Stimulated activated CD4-positive, alpha-beta T cell treated with anti-CD3 and anti-CD28 coated beads, Interleukin-1b, Interleukin-23, amount 100 ng/mL, for 24 hours (primary cell): ENCODE results near the gene FHIP1B.

ENCODE experiments used
- DNase-seq, 4 experiments: peaks; one replicate each; pipeline ENCODE4 v3.0.0-alpha.2; 2020; ENCODE audit warnings: low read depth in 4 of 4, low spot score in 1 of 4

Gene FHIP1B

DNA sequence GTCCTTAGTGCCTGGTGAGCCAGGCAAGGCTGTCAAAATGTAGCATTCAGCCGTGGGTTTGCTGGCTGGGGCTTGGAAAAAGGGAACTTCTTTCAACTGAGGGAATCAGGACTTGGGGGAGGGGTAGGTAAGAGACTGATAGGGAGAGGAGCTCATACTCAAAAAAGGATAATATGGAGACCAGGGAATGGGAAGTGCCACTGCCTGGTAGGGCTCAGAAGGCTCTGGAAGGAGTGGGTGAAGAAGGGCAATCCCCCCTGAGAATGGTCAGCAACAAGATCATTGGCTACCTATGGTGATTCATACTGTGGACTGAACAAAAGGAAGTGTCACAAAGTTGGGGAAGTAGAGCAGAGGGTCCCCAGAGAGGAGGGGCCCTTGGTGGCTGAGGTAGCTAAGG, 6.3 kb upstream of the FHIP1B start:
- no peak for DNase-seq

DNA sequence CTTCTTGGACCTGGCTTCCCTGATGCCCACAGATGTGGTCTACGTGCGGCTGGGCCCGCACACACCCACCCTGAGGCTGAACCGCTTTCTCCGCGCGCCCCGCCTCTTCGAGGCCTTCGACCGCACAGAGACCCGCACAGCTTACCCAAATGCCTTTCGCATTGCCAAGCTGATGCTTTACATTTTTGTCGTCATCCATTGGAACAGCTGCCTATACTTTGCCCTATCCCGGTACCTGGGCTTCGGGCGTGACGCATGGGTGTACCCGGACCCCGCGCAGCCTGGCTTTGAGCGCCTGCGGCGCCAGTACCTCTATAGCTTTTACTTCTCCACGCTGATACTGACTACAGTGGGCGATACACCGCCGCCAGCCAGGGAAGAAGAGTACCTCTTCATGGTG, 5.7 kb upstream of the FHIP1B start:
- no peak for DNase-seq

DNA sequence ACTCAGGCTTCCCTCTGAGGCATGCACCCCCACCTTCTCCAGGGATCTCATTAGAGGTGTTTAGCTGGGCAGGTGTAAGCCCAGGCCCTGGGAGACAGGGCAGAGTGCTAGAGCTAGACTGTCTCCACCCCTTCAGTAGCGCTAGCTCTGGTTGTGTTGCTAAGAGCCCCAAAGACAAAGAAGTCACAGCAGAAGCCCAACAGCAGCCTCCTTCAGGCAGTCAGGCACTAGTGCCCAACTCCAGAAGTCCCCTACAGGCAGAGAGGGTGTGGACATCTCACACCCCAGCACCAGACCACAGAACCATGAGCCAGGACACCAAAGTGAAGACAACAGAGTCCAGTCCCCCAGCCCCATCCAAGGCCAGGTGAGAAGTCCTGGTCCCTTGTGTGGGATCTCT, 4.5 kb upstream of the FHIP1B start, which contains the start of gene CNGA4:
Gene CNGA4, plus strand, starts transcription at position 188 of the 400 bp plus-strand sequence. Its CDS starts 118 bp downstream, at position 306.
- no peak for DNase-seq

DNA sequence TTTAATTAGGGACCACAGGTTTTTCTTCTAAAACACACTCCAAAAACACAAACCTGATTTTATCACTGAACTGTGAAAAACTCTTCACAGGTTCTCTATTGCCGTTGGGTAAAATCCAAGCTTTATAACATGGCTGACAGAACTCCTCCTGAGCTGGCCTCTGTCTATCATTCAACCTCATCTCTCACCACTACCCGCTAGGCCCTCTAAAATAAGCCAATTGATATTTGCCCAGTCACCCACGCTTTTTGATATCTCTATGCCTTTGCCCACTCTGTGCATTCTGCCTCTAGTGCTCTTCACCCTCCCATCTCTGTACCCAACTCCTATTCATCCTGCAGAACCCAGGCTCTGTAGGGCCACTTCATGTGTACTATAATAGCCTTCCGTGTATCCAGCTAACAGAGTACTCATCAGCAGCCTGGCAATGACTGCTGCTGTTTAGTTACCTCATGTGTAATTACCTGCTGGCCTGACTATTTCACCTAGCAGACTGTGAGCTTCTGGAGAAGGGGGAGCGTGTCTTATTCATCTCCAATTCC, 3.4 kb upstream of the FHIP1B start:
- no peak for DNase-seq

DNA sequence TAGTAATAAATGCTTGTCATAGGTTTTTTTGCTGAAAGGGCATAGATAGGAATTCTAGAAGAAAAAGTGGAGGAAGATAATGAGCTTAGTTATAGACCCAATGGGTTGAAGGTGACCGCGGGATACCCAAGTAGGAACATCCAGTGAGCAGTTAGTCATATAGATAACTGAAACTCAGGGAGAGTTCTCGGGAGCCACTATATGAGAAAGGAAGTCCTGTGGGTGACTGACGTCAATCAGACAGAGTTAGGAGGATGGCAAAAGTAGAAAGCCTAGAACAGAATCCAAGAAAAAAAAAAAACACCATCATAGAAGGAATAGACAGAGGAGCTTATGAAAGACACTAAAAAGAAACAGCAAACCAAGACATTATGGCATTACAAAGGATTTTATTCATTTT, 2.8 kb upstream of the FHIP1B start:
- no peak for DNase-seq

DNA sequence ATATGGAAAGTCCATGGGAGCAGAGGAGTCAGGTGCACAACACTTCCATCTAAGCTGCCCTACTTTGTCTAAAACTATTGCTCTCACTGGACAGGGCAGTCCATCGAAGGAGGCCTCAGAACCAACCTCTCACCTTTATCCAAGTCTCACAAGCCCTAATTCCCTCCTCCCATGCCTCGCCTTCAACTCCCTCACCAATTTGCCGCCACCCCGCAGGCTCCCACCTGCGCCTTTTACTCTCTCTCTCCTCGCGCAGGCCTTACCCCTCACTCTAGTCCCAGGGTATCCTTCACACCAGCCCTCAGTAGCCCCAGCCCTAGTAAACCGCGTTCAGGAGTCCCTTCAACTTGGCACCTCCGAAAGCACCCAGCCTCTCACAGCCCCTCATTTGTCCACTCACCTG, 451 bp downstream of the FHIP1B start:
- no peak for DNase-seq

DNA sequence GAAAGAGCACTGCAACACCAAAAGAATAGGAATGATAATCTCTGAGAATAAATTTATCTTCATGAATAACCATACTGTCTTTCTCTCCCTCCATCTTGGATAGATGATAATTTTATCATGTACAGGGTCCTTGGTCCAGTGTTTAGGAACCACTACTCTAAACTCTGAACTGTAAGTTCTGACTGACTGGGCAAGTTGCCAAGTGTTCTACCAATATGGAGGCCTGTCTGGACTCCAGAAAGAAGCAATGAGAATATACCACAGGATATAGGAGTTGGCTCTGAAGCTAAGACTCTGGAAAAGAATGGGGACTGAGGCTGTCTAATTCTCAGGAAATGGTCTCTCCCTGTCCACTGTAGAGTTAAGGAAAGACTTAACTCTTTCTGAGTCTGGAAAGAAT, 1.5 kb downstream of the FHIP1B start:
- DNase-seq = no peak

DNA sequence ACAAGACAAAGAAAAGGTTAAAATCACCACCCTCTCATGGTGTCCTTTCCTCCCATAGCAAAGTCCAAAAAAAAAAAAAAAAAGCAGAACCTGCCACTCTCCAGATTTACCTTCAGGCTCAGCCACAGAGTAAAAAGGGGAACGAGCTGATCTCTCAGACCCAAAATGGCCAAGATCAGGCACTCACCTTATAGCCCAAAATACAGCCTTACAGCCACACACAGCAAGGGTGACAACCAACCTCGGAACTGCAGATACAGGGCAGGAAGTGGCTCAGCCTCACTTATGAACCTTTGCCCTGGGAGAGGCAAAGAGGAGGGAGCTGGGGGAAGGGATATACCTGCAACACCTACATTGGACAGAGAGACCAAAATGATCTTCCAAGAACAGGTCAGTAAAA, 4.5 kb downstream of the FHIP1B start:
- DNase-seq = no peak

DNA sequence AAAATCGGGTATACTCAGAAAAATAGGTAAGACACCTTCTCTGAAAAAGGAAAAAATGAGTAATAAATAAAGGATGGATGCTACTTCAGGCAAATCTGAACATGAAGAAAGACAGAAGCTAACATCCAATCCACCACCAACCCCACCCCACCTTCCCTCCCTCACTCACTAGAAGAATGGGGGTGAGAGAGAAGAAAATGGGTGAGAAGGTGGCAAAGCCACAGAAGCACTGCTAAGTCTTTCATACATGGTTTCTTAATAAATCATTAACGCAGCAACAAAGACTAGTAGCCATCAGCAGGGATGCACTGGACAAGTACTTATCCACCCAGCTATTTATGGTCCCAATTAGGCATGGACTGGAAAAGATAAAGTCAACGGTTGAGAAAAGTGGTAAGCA, 5.9 kb downstream of the FHIP1B start:
- no peak for DNase-seq

DNA sequence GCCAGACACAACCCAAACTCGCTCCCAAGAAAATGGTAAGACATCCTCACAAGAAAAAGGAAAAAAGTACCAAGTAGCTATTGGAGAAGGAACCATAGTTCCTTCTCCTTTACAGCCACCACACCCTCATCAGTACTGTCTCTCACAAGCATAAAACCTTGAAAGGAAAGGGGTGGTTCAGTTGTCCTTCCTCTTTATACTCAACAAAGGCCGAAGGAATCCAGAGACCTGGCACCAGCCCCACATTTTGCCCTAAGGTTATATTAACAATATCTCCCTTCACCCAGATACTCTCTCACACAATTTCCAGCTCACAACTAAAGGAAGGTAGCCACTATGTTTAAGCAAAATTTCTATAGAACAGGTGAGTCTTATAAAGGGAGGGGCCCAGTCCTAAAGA, 8.5 kb downstream of the FHIP1B start:
- DNase-seq = no peak

DNA sequence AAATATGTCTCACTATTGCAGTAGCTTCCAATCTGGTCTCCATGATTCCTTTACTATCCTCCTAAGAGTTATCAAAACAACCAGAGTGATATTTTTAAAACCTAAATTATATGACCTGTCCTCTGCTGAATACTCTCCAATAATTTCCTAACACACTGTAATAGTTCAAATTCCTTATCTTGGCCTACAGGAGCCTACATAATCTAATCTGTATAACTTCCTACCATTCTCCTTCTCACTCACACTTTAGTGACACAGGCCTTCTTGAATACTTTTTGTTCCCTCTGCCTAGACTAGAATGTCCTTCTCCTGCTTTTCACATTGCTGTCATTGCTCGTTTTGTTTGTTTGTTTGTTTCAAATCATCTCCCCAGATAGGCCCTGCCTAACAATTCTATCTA, 9.4 kb downstream of the FHIP1B start:
- no peak for DNase-seq

DNA sequence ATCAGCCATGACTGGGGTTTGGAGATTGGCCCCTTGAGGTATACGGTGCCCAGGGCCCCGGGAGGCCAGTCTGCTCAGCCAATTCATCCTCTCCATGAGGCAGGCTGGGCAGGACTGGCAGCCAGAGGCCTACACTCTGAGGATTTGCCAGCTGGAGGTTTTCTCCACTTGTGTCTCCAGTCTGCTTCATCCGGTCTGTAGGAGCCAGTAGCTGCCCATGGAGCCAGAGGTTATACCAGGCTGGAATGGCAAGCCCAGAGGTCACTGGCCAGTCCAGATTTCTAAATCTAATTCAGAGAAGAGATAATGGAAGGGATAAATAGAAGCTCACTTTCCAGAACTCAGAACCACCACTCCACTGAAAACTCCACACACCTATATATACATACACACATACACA, 10.0 kb downstream of the FHIP1B start:
- DNase-seq = no peak

DNA sequence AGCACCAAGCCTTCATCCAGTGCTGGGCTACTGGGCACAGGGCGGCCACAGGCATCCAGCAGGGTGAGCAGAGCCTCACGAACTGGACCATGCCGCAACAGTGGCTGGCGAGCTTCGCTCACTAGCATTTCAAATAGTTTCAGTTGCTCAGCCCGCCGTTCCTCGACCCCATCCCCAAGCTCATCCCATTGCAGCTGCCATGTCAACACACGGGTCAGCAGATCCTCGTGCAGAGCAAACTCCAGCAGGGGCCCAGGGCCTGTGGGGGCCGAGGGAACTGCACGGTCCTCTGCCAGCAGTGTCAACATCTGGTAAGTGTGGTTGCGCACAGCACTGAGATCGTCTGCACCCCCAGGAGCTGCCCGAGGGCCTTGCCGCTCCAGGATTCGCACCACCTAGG, 10.6 kb downstream of the FHIP1B start:
- DNase-seq = no peak

DNA sequence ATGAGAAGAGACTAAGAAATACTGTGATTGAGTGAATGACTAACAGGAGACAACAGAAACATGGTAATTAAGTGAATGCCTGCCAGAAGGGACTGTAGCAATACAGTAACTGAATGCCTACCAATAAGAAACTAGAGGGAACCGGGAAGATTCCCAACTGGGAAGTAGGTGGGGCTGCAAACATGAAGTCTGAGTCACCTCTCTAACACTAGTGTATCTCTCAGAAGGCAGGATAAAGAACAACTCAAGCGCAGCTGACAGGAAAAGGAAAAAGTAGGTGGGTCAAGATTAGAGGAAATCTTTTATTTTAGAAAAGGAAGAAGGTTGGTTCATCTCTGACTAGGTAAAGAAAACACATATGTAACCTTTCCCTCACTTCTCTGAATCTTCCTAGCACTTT, 15.1 kb downstream of the FHIP1B start:
- no peak for DNase-seq

DNA sequence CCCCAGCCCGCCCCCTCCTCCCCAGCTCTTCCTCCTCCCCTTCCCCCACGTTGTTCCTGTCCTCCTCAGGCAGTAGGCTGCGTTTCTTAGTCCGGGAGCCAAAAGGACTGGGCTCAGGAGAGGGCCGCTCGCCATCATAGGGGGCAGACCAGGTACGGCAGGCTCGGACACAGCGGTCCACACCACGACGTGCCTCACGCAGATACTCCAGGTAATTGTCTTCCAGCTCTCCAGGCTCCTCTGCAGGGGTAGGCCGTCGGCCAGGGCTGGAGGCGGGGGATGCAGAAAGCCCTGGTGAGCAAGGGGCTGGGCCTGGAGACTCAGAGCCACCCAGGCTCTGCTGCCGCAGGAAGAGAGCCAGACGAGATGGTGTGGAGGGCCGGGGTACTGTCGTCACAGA, 16.7 kb downstream of the FHIP1B start:
- no peak for DNase-seq

DNA sequence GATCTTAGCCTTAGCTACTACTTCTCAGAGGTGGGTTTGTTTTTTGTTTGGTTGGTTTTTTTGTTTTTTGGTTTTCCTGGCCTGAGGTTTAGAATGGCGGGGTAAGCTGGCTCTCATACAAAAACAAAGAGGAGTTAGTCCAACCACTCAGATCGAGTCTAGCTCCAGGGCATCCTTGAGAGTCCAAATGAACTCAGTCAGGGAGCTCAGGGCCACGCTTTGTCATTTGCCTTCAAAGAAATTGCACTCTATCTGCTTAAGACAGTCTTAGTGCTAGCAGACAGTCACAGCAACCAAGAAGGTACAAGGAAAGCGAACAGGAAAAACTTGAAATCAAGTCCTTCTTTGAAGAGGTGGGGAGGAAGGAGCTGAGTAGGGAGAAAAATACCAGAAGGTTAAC, 17.9 kb downstream of the FHIP1B start:
- DNase-seq = no peak

DNA sequence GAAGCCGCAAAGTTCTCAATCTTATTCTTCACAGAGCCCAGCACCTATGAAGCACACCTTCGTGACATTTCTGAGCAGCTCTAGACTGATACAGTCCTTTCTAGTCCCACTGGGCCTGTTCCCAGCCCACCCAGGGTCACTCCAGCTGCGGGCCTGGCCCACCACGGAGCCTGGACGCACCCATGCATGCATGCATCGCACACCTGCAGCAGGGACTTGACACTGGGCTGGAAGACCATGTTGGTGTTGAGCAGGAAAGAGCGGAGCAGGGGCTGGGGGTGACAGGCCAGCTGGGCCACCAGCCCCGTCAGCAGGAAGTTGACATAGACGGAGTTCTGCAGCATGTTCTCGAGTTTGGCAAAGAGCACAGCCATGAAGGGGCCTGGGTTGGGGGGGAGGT, 19.9 kb downstream of the FHIP1B start:
- DNase-seq = no peak

DNA sequence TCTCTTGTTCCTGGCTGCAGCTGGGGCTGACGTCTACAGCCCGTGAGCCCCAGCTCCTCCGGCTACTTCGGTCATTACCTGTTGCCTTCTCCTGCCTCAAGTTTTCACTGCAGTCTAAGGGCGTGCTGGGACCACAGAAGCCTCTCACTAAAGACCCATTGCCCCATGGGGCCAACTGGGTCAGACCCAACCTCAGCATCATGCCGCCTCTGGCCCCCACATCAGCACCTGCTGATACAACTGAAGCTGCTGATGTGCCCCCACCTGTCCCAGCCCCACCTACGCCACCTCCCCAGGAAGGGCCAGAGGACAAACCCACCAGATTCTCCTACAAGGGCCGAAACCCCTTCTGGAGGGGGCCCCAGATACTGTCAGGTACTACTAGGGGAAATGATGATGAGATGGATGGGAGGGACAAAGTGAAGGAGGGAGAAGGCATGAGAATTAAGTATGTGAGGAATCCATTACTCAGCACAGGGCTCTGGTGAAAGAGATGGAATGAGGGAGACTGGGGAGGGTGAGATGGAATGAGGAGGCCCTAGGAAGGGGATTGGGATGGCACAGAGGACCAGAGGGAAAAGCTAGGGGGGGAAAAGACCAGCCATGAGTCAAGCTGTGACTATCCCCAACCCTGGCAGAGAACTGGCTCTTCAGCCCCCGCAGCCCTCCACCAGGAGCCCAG, 24.0 kb downstream of the FHIP1B start:
- DNase-seq = no peak

DNA sequence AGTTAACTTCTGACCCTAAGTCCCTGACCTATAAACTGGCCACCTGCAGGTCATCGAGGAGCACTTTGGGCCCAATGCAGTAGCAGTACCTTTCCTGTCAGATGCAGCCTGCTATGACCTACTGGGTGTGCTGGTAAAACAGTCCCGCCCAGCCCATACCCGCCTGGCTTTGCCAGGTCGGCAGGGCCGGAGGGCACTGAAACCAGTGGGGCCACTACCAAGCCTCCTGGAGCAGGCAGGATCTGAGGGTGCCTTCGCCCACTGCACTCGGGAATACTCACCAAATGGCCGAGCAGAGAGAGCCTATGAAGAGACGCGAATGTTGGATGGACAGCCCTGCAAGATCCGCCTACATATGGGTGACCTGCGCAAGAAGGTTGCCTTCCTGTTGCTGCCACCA, 24.6 kb downstream of the FHIP1B start:
- no peak for DNase-seq

DNA sequence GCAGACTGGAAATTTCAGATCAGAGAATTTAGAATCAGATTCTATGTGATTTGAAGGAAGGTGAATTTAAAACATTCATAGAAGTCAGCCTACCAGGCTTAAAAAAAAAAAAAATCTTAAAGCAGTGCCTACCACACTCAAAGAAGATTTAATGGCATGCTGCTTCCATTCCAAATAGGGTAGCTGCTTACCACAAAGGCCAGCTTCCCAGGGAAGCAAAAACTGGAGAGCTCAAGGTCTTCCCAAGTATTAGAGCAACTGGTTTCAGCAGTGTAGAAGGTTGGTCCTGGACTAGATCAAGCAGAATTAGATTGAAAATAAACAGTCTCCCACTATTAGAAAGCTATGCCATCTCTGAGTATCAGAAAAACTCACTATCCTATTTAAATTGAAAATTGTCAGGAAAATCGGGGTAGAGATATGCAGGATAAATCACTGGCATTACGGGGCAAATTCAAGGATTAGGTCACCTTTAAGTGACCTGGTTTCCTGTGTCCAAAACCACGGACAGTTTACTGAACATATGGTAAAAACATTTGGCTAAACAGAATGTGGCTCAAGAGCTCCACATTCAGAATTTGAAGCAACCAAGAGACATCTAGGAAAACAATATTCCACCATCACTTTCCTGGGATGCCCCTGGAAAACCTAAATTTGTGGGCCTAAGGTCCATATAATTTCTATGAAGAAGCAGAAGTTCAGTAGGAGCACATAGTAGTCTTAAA, 27.8 kb downstream of the FHIP1B start:
- DNase-seq = no peak

DNA sequence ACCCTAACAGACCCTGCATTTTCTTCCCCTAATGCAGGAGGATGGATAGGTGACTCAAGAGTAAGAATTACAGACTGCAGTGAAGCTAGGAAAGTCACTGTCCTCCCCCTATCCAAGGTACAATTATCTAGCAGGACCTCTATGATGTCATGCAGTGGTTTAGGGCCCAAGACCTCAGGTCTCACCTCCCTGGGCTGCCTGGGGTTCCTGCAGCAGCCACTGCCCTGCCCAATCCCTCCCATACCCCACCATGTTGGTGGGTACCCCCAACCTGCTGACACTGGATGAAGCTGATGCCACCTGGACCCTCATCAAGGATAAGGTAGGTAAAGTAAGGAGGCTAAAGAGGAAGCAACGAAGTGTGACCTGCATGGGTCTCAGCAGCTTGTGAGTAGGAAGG, 29.1 kb downstream of the FHIP1B start, which contains the start of gene C11orf42:
Gene C11orf42, plus strand, starts transcription at position 192 of the 400 bp plus-strand sequence. Its CDS starts 59 bp downstream, at position 251.
- no peak for DNase-seq

DNA sequence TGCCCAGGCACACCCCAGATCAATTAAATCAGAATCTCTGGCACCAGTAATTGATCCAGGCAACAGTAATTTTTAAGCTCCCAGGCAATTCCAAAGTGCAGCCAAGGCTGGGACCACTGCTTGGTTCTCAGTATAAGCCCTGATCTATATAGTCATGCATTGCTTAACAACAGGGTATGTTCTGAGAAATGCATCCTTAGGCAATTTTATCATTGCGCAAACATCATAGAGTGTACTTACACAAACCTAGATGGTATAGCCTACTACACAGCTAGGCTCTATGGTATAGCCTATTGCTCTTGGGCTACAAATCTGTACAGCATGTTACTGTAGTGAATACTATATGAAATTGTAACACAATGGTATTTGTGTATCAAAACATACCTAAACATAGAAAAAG, 29.7 kb downstream of the FHIP1B start:
- no peak for DNase-seq

DNA sequence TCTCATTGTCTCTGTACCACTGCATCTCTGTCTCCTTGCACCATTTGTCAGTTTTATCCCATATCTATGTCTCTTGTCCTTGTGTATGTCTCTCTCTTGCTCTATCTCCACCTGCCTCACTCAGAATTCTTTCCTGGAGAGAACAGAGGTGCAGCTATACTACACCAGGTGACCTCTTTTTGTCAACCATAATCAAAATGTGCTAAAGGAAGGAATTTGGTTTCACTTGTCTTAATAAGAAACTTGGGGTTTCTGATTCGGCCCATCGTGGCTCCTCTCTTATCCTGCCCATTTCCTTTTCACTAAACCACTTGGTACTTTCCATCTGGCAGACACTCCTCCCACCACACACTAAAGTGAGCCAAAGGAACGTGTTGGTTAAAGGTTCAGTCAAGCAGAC, 31.1 kb downstream of the FHIP1B start:
- DNase-seq = no peak
